Measurements from ENCODE around the gene TXN2.
A peak's percentile ranks its signal among the peaks of the same experiment; 100 is the strongest.
"Not testable (repeated sequence)": the region's sequence is repeated elsewhere in the genome, so short reads cannot be mapped to it uniquely, and the experiment has no call there.

TXN2 gene

GRCh38 chr22:36431977-36432376, 49.5 kb downstream of the TXN2 start:
- no peak for DNase-seq (ENCODE audit: low spot score)

GRCh38 chr22:36430863-36431262, 50.6 kb downstream of the TXN2 start:
- DNase-seq (ENCODE audit: low spot score): peak; percentile 77

- DNase-seq (ENCODE audit: low spot score): not testable (repeated sequence)
Observed at GRCh38 chr22:36427952-36428351, 53.5 kb downstream of the TXN2 start.

- DNase-seq (ENCODE audit: low spot score): peak; percentile 68
Observed at GRCh38 chr22:36425977-36426523, 55.4 kb downstream of the TXN2 start.

GRCh38 chr22:36424901-36425579, 56.4 kb downstream of the TXN2 start:
- DNase-seq (ENCODE audit: low spot score): no peak

GRCh38 chr22:36424466-36424865, 57.0 kb downstream of the TXN2 start:
- DNase-seq (ENCODE audit: low spot score): not testable (repeated sequence)

GRCh38 chr22:36423461-36424404, 57.7 kb downstream of the TXN2 start:
- no peak for DNase-seq (ENCODE audit: low spot score)

- no peak for DNase-seq (ENCODE audit: low spot score)
Observed at GRCh38 chr22:36422287-36423014, 59.0 kb downstream of the TXN2 start.

GRCh38 chr22:36419912-36420882, 61.2 kb downstream of the TXN2 start:
- DNase-seq (ENCODE audit: low spot score): no peak

- DNase-seq (ENCODE audit: low spot score): peak; percentile 64
Observed at GRCh38 chr22:36419177-36419911, 62.1 kb downstream of the TXN2 start.

GRCh38 chr22:36417281-36417686, 64.2 kb downstream of the TXN2 start:
- DNase-seq (ENCODE audit: low spot score): no peak

All from COLO829 (cell line).